T-cell (primary cell): ENCODE measurements around the gene RERE. TPM values are rescaled to one million over a fixed set of nuclear protein-coding genes. Genes with fewer than 3 reads are reported as not detected.
A peak's percentile ranks its signal among the peaks of the same experiment; 100 is the strongest.

Source experiments
- ATAC-seq, 4 experiments: fragments of 200-7000 bp in 3 of 4; fragments of 150-1000 bp in 1 of 4; cut with Tn5 transposase; replicated peaks in 1 of 4; 1 replicate in 3 of 4; 2 replicates in 1 of 4; pipeline ENCODE4 v1.10.0; 2021; ENCODE audit warnings: moderate library complexity in 3 of 4, mild to moderate bottlenecking in 2 of 4, moderate number of reproducible peaks in 1 of 4
- CTCF ChIA-PET, 2 donors: fragments of 300-600 bp; sonication (Branson Sonifier 250); formaldehyde crosslinking; loops; one replicate each; lab custom pipeline; 2022; ENCODE audit warnings: antibody characterized with exemption in 2 of 2; lab: Charles Lee
- POLR2A ChIA-PET, 2 donors: fragments of 300-600 bp; sonication (Branson Sonifier 250); formaldehyde crosslinking; loops; one replicate each; lab custom pipeline; 2022; ENCODE audit warnings: antibody characterized with exemption in 2 of 2; lab: Charles Lee
- DNase-seq, 35 experiments: peaks; one replicate each; pipeline versions ENCODE4 v3.0.0 to v3.0.0-alpha.2; 2013 to 2023
- H3K27ac ChIP-seq: one replicate; pipeline ENCODE4 v1.5.1; 2013; ENCODE audit warnings: low read length
- H3K27me3 ChIP-seq, 2 experiments: replicated peaks in 1 of 2; 1 replicate in 1 of 2; 2 replicates in 1 of 2; pipeline versions ENCODE4 v1.6.1 to v1.7.0; 2013; ENCODE audit warnings: low read length in 1 of 2, mixed read lengths in 1 of 2; ENCODE audit not compliant: control insufficient read depth in 2 of 2, insufficient read depth in 2 of 2; ENCODE audit errors: extremely low read depth in 1 of 2
- H3K36me3 ChIP-seq, 2 donors: 1 replicate in 1 of 2; 2 replicates in 1 of 2; pipeline versions ENCODE4 v1.6.1 to v1.7.0; 2013; ENCODE audit warnings: low read length in 1 of 2; ENCODE audit not compliant: control insufficient read depth in 2 of 2, insufficient read depth in 1 of 2; ENCODE audit errors: extremely low read depth in 1 of 2
- H3K4me1 ChIP-seq, 2 experiments: 1 replicate in 1 of 2; 2 replicates in 1 of 2; pipeline versions ENCODE4 v1.6.1 to v1.7.0; 2013; ENCODE audit warnings: low read length in 2 of 2, mixed read lengths in 1 of 2; ENCODE audit not compliant: insufficient read depth in 2 of 2, control insufficient read depth in 1 of 2; ENCODE audit errors: extremely low read depth in 1 of 2
- H3K4me3 ChIP-seq, 2 donors: 1 replicate in 1 of 2; 2 replicates in 1 of 2; pipeline versions ENCODE4 v1.5.1 to v1.7.0; 2013; ENCODE audit warnings: mild to moderate bottlenecking in 2 of 2, low read length in 1 of 2, moderate library complexity in 1 of 2; ENCODE audit not compliant: control insufficient read depth in 1 of 2; ENCODE audit errors: extremely low read depth in 1 of 2
- H3K9me3 ChIP-seq: 2 replicates; pipeline ENCODE4 v1.7.0; 2013
- H3K27ac Mint-ChIP-seq, 2 donors: one replicate each; pipeline ENCODE4 v1.8.0; 2020 to 2021; ENCODE audit warnings: mild to moderate bottlenecking in 2 of 2, mixed read lengths in 2 of 2
- H3K27me3 Mint-ChIP-seq, 2 donors: one replicate each; pipeline ENCODE4 v1.8.0; 2021 to 2022; ENCODE audit warnings: mixed read lengths in 2 of 2
- H3K36me3 Mint-ChIP-seq: one replicate; pipeline ENCODE4 v1.8.0; 2021; ENCODE audit warnings: mixed read lengths
- H3K4me1 Mint-ChIP-seq, 3 donors: one replicate each; pipeline ENCODE4 v1.8.0; 2020 to 2022; ENCODE audit warnings: mixed read lengths in 3 of 3, mild to moderate bottlenecking in 1 of 3
- H3K4me3 Mint-ChIP-seq, 3 donors: one replicate each; pipeline ENCODE4 v1.8.0; 2020 to 2022; ENCODE audit warnings: mild to moderate bottlenecking in 3 of 3, mixed read lengths in 3 of 3, moderate library complexity in 3 of 3
- H3K9me3 Mint-ChIP-seq, 3 donors: one replicate each; pipeline ENCODE4 v1.8.0; 2020 to 2022; ENCODE audit warnings: mixed read lengths in 3 of 3
- WGBS: methylation state at CpG from one replicate; pipeline ENCODE4 v1.1.5; 2013; ENCODE audit warnings: missing lambda C conversion rate; ENCODE audit not compliant: insufficient coverage; 5-methylcytosine and 5-hydroxymethylcytosine counted together
- total RNA-seq, 35 experiments: library from RNA in 6 of 35; stranded (reverse) in 6 of 35; fragments of 120-200 nt in 1 of 35; gene quantifications; one replicate each; pipeline versions ENCODE4 v1.2.1 to v1.2.4 and lab custom pipeline; 2013 to 2026

Gene RERE
- total RNA-seq, 5 donors from 2014 or later (not counting 1 experiment from before 2014, with no cell fraction given): 85.1 to 116 (median 103) TPM

GRCh38 chr1:8689431-8690252 is 127.8 kb downstream of the RERE start:
- Mint-ChIP-seq H3K4me1 (peaks cover 9 to 22% (median 15%) of the 10 kb centered on the region in 3 donors), H3K9me3 (no peaks in the 10 kb centered on the region), H3K27ac (no peak overlapping the region), H3K36me3 (peaks cover 5% of the 10 kb centered on the region), H3K27me3 (no peaks in the 10 kb centered on the region), H3K4me3 (no peak overlapping the region)
- H3K36me3 ChIP-seq: no peaks in the 10 kb centered on the region
- H3K4me1 ChIP-seq: peaks cover 0 to 2% of the 10 kb centered on the region in 2 experiments
- WGBS: 96% methylated on average over 4 of the region's 6 CpGs
- no peaks in the 10 kb centered on the region for H3K27me3 ChIP-seq
- ChIA-PET POLR2A (interaction anchor here in 1 of 2 donors (0.6 kb wide), 1 partner anchor 669 kb away, joined by 3 read pairs; no protein-coding TSS in a partner anchor), CTCF (interaction anchor here (0.5 to 2.3 kb wide), 3 partner anchors 11 to 867 kb away, joined by 4 to 7 read pairs (median 6); no protein-coding TSS in a partner anchor)
- no peak overlapping the region for H3K4me3 ChIP-seq
- no peaks in the 10 kb centered on the region for H3K9me3 ChIP-seq
- ATAC-seq: no peak
- H3K27ac ChIP-seq: no peak overlapping the region
- no peak for DNase-seq

DNA sequence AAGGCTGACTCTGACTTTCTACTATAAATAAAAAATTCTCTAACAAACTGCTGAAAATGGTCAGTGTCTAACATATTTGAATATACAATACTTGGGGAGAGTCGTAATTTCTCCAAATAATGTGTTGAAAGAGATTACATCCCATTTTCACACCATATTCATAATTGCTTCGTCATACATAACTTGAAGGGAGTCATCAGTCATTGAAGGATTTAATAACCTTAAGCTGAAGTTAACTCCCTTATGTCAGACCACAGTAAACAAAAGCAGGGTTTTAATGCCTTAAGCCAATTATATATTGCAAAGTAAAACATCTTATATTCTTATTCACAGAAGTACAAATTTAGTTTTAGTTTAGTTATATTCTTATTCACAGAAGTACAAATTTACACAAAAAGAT is 129.9 kb downstream of the RERE start:
- POLR2A ChIA-PET: no interaction called here
- H3K36me3 ChIP-seq: no peaks in the 10 kb centered on the region
- ATAC-seq (no peak), DNase-seq (no peak)
- CTCF ChIA-PET: no interaction called here
- H3K36me3 Mint-ChIP-seq: peaks cover 5% of the 10 kb centered on the region
- H3K4me3 ChIP-seq: no peak overlapping the region
- H3K27me3 ChIP-seq: no peaks in the 10 kb centered on the region
- no peak overlapping the region for H3K27ac Mint-ChIP-seq
- H3K9me3 ChIP-seq: no peaks in the 10 kb centered on the region
- no peaks in the 10 kb centered on the region for H3K9me3 Mint-ChIP-seq
- H3K4me1 Mint-ChIP-seq: peaks cover 10 to 19% (median 17%) of the 10 kb centered on the region in 3 donors
- no CpG with 5 or more reads among the region's 2 CpGs for WGBS
- no peak overlapping the region for H3K27ac ChIP-seq
- no peak overlapping the region for H3K4me3 Mint-ChIP-seq
- no peaks in the 10 kb centered on the region for H3K4me1 ChIP-seq
- no peaks in the 10 kb centered on the region for H3K27me3 Mint-ChIP-seq

GRCh38 chr1:8687039-8687438 is 130.4 kb downstream of the RERE start:
- no peaks in the 10 kb centered on the region for H3K9me3 ChIP-seq
- no peaks in the 10 kb centered on the region for H3K36me3 ChIP-seq
- H3K27ac Mint-ChIP-seq: no peak overlapping the region
- ATAC-seq (peak in 1 of 4 experiments; percentile 45), DNase-seq (no peak)
- no peaks in the 10 kb centered on the region for H3K9me3 Mint-ChIP-seq
- H3K27me3 Mint-ChIP-seq: no peaks in the 10 kb centered on the region
- no peak overlapping the region for H3K4me3 ChIP-seq
- peaks cover 5% of the 10 kb centered on the region for H3K36me3 Mint-ChIP-seq
- H3K4me3 Mint-ChIP-seq: no peak overlapping the region
- 71% methylated on average over 4 of the region's 4 CpGs for WGBS
- ChIA-PET CTCF (interaction anchor here in 1 of 2 donors (1.2 kb wide), 1 partner anchor 14 kb away, joined by 3 read pairs; no protein-coding TSS in a partner anchor), POLR2A (no interaction called here)
- no peaks in the 10 kb centered on the region for H3K4me1 ChIP-seq
- no peaks in the 10 kb centered on the region for H3K27me3 ChIP-seq
- H3K4me1 Mint-ChIP-seq: peaks cover 12 to 19% (median 18%) of the 10 kb centered on the region in 3 donors
- H3K27ac ChIP-seq: no peak overlapping the region

DNA sequence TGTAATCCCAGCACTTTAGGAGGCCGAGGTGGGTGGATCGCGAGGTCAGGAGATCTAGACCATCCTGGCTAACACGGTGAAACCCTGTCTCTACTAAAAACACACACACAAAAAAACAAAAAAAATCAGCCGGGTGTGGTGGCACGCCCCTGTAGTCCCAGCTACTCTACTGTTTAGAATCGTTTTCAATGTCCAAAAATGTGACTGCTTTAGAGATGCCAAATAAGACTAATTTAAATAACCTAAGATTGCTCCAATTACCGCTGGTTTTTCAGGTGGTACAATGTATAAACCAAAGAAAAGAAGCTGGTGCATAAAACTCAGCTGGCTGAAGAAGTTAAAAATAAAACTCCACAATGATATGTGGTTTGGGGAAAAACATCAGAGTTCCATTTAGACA is 132.0 kb downstream of the RERE start:
- Mint-ChIP-seq H3K4me1 (peaks cover 19 to 23% (median 20%) of the 10 kb centered on the region in 3 donors), H3K27ac (no peak overlapping the region), H3K9me3 (no peaks in the 10 kb centered on the region), H3K36me3 (peaks cover 5% of the 10 kb centered on the region), H3K4me3 (no peak overlapping the region), H3K27me3 (no peaks in the 10 kb centered on the region)
- Histone ChIP-seq H3K36me3 (no peaks in the 10 kb centered on the region), H3K27me3 (no peaks in the 10 kb centered on the region), H3K27ac (no peak overlapping the region), H3K9me3 (no peaks in the 10 kb centered on the region), H3K4me1 (no peaks in the 10 kb centered on the region), H3K4me3 (no peak overlapping the region)
- ChIA-PET POLR2A (no interaction called here), CTCF (interaction anchor here in 1 of 2 donors (1.6 kb wide), 1 partner anchor 164 kb away, joined by 5 read pairs; no protein-coding TSS in a partner anchor)
- DNase-seq (no peak), ATAC-seq (no peak)
- WGBS: no CpG with 5 or more reads among the region's 8 CpGs

DNA sequence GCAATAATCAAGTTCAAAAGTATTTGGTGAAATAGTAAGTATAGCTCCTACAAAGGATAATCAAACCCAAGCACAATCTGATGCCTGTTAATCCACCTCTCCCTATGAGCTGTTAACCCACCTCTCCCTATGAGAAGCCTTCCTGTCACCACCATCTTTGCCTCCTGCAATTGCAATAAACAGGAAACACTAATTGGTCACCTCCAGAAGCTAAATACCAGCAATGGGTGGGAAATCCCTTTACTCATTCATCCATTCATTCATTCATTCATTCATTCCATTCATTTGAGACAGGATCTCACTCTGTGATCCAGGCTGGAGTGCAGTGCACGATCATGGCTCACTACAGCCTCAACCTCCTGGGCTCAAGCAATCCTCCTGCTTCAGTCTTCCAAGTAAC is 132.8 kb downstream of the RERE start:
- ChIA-PET POLR2A (interaction anchor here in 1 of 2 donors (1.2 kb wide), 1 partner anchor 15 kb away, joined by 5 read pairs; no protein-coding TSS in a partner anchor), CTCF (interaction anchor here in 1 of 2 donors (1.6 kb wide), 1 partner anchor 164 kb away, joined by 5 read pairs; no protein-coding TSS in a partner anchor)
- no peak overlapping the region for H3K4me3 Mint-ChIP-seq
- no peak overlapping the region for H3K27ac Mint-ChIP-seq
- DNase-seq: no peak
- Histone ChIP-seq H3K27me3 (no peaks in the 10 kb centered on the region), H3K9me3 (no peaks in the 10 kb centered on the region), H3K36me3 (no peaks in the 10 kb centered on the region), H3K4me1 (no peaks in the 10 kb centered on the region), H3K4me3 (no peak overlapping the region), H3K27ac (no peak overlapping the region)
- H3K9me3 Mint-ChIP-seq: no peaks in the 10 kb centered on the region
- 88% methylated on average over 1 of the region's 1 CpG for WGBS
- H3K36me3 Mint-ChIP-seq: no peaks in the 10 kb centered on the region
- H3K4me1 Mint-ChIP-seq: peaks cover 19 to 23% (median 20%) of the 10 kb centered on the region in 3 donors
- no peaks in the 10 kb centered on the region for H3K27me3 Mint-ChIP-seq
- no peak for ATAC-seq

GRCh38 chr1:8682573-8682972 is 134.9 kb downstream of the RERE start:
- no peaks in the 10 kb centered on the region for H3K9me3 Mint-ChIP-seq
- peaks cover 19 to 21% (median 19%) of the 10 kb centered on the region in 3 donors for H3K4me1 Mint-ChIP-seq
- no peaks in the 10 kb centered on the region for H3K27me3 Mint-ChIP-seq
- ChIA-PET CTCF (interaction anchor here in 1 of 2 donors (0.7 kb wide), 1 partner anchor 162 kb away, joined by 8 read pairs; no protein-coding TSS in a partner anchor), POLR2A (interaction anchor here (0.6 kb wide), 3 partner anchors 59 to 665 kb away, joined by 4 to 23 read pairs (median 9); no protein-coding TSS in a partner anchor)
- no peak overlapping the region for H3K27ac Mint-ChIP-seq
- H3K9me3 ChIP-seq: no peaks in the 10 kb centered on the region
- H3K4me3 Mint-ChIP-seq: no peak overlapping the region
- H3K36me3 Mint-ChIP-seq: peaks cover 2% of the 10 kb centered on the region
- DNase-seq: no peak
- no peak overlapping the region for H3K27ac ChIP-seq
- H3K36me3 ChIP-seq: no peaks in the 10 kb centered on the region
- H3K27me3 ChIP-seq: no peaks in the 10 kb centered on the region
- no peak for ATAC-seq
- H3K4me3 ChIP-seq: no peak overlapping the region
- H3K4me1 ChIP-seq: no peaks in the 10 kb centered on the region
- no CpG with 5 or more reads among the region's 4 CpGs for WGBS
